ENCODE data around the gene MAST2. TPM values are rescaled to one million over a fixed set of nuclear protein-coding genes. Genes with fewer than 3 reads are reported as not detected.

The MAST2 gene
- total RNA-seq, 1 donor from 2014 or later: 12.6 TPM

DNA sequence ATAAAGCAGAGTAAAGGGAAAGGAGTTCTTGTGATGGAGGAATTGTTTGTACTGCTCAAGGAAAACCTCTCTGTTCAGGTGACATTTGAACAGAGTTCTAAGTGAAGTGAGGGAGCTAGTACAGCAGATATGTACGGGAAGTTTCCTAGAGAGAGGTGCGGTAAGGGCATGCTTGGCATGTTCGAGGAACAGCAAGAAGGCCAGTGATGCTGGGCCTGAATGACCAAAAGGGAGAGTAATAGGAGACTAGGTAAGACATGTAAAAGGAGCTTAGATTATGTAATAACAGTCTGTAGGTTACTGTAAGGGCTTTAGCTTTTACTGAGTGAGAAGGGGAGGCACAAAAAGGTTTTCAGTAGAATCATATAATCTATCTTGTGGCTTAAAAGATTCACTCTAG is 265.1 kb downstream of the MAST2 start:
- DNase-seq (ENCODE audit: low read depth) (no peak), FAIRE-seq (no peak)
- Histone ChIP-seq H3K27me3 (ENCODE audit: control insufficient read depth, insufficient read depth, low read length) (no peaks in the 10 kb centered on the region), H3K4me3 (ENCODE audit: low read depth, low read length) (no peak overlapping the region), H3K36me3 (ENCODE audit: control insufficient read depth, insufficient read depth, low read length) (no peaks in the 10 kb centered on the region)
- TF ChIP-seq, protein P1, sequence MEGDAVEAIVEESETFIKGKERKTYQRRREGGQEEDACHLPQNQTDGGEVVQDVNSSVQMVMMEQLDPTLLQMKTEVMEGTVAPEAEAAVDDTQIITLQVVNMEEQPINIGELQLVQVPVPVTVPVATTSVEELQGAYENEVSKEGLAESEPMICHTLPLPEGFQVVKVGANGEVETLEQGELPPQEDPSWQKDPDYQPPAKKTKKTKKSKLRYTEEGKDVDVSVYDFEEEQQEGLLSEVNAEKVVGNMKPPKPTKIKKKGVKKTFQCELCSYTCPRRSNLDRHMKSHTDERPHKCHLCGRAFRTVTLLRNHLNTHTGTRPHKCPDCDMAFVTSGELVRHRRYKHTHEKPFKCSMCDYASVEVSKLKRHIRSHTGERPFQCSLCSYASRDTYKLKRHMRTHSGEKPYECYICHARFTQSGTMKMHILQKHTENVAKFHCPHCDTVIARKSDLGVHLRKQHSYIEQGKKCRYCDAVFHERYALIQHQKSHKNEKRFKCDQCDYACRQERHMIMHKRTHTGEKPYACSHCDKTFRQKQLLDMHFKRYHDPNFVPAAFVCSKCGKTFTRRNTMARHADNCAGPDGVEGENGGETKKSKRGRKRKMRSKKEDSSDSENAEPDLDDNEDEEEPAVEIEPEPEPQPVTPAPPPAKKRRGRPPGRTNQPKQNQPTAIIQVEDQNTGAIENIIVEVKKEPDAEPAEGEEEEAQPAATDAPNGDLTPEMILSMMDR (IDR thresholded peaks at IDR 0.05; ENCODE audit: insufficient read depth, low read length, severe bottlenecking): no peak

DNA sequence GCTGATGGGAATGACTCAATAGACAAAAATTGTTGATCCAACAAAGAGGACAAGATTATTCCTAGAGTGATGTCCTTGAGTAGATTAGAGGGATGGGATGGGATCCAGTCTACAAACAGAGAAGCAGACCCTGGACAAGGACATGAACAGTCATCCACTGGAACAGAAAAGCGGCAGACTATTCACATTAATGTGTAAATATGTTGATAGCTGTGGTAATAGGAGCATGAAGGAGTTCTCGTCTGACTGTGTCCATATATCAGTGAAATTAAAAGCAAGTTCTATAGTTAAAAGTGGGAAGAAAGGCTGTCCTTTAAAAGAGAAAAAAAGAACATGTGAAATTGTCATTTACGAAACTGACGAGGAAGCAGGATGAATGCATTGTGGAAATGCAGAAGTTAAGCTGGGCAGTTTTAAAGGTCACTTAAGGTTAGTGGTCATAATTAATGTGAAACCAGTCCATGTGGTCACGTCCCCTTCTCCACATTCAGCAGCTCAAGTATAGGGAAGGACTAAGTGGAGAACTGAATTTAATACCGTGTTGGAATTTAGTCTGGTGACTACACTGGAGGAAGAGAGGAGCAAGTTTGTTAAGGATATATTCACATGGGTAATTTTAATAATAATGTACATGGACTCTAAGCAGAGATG is 266.9 kb downstream of the MAST2 start:
- no peak for DNase-seq (ENCODE audit: low read depth)
- Histone ChIP-seq H3K27me3 (ENCODE audit: control insufficient read depth, insufficient read depth, low read length) (no peaks in the 10 kb centered on the region), H3K36me3 (ENCODE audit: control insufficient read depth, insufficient read depth, low read length) (peaks cover 1% of the 10 kb centered on the region), H3K4me3 (ENCODE audit: low read depth, low read length) (no peak overlapping the region)
- FAIRE-seq: no peak
- TF ChIP-seq, protein P1 (IDR thresholded peaks at IDR 0.05; ENCODE audit: insufficient read depth, low read length, severe bottlenecking): no peak

DNA sequence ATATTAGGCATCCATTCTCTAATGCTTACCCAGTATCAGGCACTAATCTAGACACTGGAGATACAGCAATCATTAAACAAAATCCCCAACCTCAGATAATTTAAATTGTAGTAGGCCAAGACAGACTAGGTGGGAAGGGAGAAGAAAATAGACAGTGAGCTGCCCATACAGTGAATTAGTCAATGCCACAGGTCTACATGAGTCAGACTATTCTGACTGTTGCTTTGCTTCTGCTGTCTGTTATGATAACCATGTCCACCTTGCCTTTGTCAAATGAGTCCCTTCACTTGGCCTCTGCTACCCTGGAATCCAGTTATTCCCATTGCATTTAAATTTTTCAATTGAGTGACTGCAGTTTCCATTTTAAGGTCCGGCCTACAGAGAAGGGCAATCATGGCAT is 269.6 kb downstream of the MAST2 start:
- peaks cover 1% of the 10 kb centered on the region for H3K36me3 ChIP-seq (ENCODE audit: control insufficient read depth, insufficient read depth, low read length)
- no peak for FAIRE-seq
- TF ChIP-seq, protein P1 (IDR thresholded peaks at IDR 0.05; ENCODE audit: insufficient read depth, low read length, severe bottlenecking): no peak
- no peak overlapping the region for H3K4me3 ChIP-seq (ENCODE audit: low read depth, low read length)
- peak; percentile 74 for DNase-seq (ENCODE audit: low read depth)
- no peaks in the 10 kb centered on the region for H3K27me3 ChIP-seq (ENCODE audit: control insufficient read depth, insufficient read depth, low read length)

DNA sequence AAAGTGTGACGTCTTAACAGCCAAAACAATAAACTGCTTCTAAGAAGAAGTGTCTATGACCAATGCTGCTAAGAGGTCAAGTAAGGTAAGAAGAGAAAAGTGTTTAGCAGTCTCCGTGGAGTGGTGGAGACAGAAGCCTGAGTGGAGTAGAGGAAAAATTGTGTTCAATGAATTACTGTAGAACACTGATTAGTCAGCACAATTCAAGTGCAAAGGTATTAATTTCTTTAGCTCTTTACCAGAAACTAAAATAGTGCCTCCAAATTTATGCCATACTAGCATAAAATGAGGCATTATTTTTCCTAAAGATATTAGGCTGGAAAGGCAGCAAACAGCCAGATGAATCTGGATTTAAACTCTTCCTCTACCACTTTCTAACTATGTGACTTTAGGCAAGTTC is 272.9 kb downstream of the MAST2 start:
- TF ChIP-seq, protein P1 (IDR thresholded peaks at IDR 0.05; ENCODE audit: insufficient read depth, low read length, severe bottlenecking): no peak
- peaks cover 1% of the 10 kb centered on the region for H3K36me3 ChIP-seq (ENCODE audit: control insufficient read depth, insufficient read depth, low read length)
- H3K4me3 ChIP-seq (ENCODE audit: low read depth, low read length): no peak overlapping the region
- no peak for DNase-seq (ENCODE audit: low read depth)
- FAIRE-seq: peak; percentile 43
- H3K27me3 ChIP-seq (ENCODE audit: control insufficient read depth, insufficient read depth, low read length): no peaks in the 10 kb centered on the region

DNA sequence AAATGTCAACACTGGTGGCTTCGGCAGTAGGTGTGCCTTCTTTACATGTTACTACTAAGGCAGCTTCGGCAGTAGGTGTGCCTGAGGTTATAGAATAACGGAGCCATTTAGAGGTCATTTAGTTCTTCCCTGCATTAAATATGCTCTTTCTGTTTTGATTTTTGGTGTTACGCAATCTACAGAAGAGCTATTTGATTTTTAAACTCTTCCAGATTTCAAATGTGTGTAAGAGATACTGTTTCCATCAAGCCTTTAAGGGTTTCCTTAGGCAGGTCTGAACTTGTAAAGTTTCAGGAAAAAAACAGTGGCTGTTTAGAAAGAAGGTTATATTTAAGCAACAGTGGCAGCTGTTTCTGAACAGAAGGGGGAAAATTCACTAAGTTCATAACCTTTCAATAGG is 274.2 kb downstream of the MAST2 start:
- H3K27me3 ChIP-seq (ENCODE audit: control insufficient read depth, insufficient read depth, low read length): no peaks in the 10 kb centered on the region
- DNase-seq (ENCODE audit: low read depth) (peak; percentile 90), FAIRE-seq (no peak)
- H3K36me3 ChIP-seq (ENCODE audit: control insufficient read depth, insufficient read depth, low read length): peaks cover 1% of the 10 kb centered on the region
- TF ChIP-seq, protein P1 (IDR thresholded peaks at IDR 0.05; ENCODE audit: insufficient read depth, low read length, severe bottlenecking): no peak
- H3K4me3 ChIP-seq (ENCODE audit: low read depth, low read length): no peak overlapping the region

DNA sequence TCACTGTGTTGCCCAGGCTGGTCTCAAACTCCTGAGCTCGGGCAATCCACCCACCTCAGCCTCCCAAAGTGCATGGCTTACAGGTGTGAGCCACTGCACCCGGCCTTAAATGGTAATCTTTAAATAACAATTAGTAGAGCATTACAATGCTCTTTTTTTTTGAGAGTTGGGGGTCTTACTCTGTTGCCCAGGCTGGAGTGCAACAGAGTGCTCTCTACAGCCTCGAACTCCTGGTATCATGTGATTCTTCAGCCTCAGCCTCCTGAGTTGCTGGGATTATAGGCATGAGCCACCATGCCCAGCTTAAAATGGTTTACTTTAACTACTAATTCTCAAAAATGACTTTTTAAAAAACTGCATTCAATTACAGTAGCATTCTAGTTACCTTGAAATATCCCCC is 276.8 kb downstream of the MAST2 start:
- FAIRE-seq (no peak), DNase-seq (ENCODE audit: low read depth) (no peak)
- TF ChIP-seq, protein P1 (IDR thresholded peaks at IDR 0.05; ENCODE audit: insufficient read depth, low read length, severe bottlenecking): no peak
- no peaks in the 10 kb centered on the region for H3K36me3 ChIP-seq (ENCODE audit: control insufficient read depth, insufficient read depth, low read length)
- H3K4me3 ChIP-seq (ENCODE audit: low read depth, low read length): no peak overlapping the region
- H3K27me3 ChIP-seq (ENCODE audit: control insufficient read depth, insufficient read depth, low read length): no peaks in the 10 kb centered on the region

Data from bronchial epithelial cell (primary cell).